ENCODE data around the gene PSD.

Gene PSD

DNA sequence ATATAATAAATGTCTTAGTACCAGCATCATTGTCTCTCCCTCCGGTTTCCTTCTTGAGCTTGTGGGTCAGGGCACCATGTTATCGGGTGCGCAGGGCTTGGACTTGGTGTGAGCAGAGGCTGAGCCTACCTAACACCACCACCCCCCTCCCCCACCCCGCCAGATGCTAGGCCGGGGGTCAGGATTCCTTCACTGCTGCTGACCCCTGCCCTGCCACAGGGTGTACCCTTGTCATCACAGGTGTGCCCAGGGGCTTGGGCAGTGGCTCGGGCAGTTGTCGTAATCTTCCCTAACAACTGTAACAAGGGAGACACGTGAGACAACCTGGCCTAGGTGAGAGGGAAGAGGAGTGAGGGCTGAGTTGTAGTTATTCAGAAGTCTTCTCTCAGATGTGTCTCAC is 35.7 kb downstream of the PSD start:
- DNase-seq: no peak

DNA sequence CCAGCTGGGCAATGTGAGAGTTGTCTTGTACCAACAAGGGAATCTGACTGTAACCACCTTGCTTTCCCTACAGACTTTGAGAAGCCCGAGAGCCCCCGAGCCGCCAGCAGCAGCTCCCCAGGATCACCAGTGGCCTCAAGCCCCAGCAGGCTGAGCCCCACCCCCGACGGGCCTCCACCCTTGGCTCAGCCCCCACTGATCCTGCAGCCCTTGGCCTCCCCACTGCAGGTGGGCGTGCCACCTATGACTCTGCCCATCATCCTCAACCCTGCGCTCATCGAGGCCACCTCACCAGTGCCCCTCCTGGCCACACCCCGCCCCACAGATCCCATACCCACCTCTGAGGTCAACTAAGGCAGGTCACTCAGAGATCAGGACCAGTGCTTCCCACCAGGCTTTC is 36.6 kb downstream of the PSD start:
- no peak for DNase-seq

DNA sequence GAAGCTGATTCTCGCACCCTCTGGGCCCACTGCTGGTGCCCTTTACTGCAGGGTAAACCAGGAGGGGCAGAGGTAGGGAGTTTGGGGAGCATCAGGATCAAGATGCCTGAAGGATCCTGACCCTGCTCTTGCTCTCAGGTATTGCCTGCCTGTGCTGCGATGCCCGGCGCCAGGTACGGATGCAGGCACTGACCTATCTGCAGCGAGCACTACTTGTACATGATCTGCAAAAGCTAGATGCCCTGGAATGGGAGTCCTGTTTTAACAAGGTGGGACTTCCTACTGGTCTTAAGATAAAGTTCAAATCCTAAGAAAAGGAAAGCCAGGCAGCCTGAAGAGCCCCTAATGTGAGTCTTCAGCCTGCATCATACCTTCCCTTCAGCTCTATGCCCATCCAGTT is 39.2 kb downstream of the PSD start:
- no peak for DNase-seq

DNA sequence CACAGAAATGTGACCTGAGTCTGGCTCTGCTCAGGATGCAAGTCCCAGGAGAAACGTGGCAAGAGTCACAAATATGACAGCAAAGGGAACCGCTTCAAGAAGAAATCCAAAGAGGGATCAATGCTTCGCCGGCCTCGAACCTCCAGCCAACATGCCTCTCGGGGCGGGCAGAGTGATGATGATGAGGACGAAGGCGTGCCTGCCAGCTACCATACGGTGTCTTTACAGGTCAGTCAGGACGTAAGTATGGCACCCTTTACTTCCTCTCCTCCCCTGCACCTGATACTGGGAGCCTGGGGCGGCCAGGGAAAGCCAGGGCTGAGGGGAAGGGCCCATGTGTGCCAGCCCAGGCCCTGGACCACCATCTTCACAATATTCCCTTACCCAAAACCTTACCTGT is 41.7 kb downstream of the PSD start:
- DNase-seq: no peak

DNA sequence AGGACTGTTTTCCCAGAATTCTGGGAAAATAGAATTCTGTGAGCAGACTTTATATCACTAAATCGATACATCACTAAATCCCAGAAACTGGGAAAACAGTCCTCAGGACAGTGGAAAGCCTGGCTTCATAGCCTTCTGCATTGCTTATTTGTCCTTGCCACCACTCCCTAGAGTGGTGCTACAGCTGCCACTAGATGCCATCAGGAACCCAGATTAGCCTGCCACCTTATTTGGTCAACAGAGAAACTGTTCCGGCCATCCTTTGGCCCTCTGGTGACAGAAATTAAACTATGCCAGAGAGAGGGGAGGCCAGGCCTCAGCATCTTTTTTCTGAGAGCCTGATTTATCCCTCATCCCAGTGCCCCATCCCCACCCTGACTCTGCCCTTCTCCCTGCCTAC is 42.7 kb downstream of the PSD start:
- no peak for DNase-seq

DNA sequence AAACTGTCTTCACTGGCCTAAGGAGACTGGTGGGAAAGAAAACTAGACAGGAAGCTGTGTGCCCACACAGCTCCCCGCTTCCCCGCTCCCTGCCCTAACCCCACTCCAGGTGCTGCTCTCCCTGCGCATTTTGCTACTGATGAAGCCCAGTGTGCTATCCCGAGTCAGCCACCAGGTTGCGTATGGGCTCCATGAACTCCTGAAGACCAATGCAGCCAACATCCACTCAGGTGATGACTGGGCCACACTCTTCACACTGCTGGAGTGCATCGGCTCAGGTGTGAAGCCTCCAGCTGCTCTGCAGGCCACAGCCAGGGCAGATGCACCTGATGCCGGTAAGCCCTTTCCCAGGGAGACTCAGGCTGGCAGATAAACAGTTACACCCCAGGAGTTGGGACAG is 43.3 kb downstream of the PSD start:
- DNase-seq: no peak

DNA sequence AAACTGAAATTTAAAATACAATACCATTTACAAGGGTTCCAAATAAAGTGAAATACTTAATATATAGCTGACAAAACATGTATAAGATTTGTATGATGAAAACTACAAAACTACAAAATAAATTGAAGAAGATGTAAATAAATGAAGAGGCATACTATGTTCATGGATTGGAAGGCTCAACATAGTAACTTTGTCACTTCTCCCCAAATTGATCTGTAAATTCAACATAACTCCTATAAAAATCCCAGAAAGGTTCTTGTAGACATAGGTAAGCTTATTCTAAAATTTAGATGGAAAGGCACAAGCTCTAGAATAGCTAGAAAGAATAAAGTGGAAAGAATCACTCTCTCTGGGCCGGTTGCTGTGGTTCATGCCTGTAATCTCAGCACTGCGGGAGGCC is 47.3 kb downstream of the PSD start:
- no peak for DNase-seq

DNA sequence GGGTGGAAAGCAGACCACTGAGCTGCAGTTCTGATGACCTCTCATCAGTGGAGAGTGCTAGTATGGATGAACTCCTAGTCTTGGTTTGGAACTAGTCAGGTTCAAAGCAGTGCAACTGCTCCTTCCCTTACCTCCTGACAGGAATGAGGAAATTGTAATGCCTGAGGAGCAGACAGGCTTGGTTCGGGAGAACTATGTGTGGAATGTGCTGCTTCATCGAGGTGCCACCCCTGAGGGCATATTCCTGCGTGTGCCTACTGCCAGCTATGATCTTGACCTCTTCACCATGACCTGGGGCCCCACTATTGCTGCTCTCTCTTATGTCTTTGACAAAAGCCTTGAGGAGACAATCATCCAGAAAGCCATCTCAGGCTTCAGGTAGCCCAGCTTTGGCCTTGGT is 50.5 kb downstream of the PSD start:
- DNase-seq: no peak

DNA sequence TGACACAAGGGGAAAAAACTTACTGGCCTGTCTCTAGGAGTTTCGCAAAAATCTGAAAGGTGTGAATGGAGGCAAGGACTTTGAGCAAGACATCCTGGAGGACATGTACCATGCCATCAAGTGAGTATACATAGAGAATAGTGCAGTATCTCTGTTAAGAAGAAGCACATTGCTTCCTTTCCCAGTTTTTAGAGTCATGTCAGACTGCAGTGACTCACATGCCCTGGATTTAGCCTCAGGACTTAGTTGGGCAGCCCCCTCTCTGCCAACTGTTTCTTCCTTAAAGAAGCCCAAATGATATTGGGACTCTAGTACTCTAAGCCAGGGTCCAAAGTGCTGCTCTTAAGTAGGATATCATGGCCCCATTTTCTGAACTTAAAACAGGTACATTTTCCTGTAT is 51.1 kb downstream of the PSD start:
- DNase-seq: no peak

DNA sequence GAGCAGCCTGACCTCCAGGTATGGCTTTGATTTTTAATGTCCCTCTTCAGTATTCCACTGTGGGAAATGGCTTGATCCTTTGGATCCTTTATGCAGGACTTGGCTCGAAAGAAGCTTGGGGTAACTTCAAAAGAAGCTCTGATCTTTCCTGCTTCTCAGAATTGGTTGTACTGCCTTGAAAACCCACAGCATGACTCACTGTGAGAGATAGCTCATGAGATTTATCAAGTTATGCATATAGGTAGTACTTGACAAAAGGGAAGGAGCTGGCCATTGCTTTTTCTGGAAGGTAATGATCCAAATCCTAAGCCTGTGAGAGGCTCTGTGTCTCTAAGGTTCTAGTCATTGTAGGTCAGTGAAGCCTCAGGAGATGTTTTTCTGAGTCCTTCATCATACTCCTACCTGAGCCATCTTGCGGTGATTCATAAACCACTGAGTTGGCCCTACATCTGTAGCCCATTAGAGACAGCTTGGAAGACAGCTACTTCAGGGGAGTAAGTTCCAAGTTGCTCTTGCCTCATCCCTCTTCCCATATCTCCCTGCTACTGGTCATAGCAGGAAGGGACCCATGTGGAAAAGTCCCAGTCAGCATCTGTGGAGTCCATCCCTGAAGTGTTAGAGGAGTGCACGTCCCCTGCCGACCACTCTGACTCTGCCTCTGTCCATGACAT is 59.7 kb downstream of the PSD start:
- no peak for DNase-seq

DNA sequence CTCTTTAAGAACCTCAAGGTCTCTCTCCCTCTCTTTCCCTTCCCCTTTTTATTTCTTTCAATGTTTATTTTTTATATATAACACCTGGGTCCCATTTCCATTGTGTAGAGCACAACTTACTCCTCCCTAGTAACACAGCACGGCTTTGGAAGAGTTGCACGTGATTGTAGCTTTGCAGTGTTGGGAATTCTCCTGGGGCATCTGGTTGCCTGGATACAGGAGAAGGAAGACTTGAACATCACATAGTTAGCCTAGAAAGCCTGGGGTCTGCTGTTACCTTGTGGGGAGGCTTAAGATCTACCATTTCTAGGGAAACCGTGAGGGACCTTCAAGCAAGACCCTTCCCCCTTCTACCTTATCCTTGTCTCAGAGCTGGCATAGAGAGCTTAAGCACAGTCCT is 64.1 kb downstream of the PSD start:
- no peak for DNase-seq
